ENCODE results near the gene SLC45A2.

GRCh38 chr5:33928283-33928682, 56.2 kb downstream of the SLC45A2 start:
- no peak for TF ChIP-seq CTCF (IDR thresholded peaks at IDR 0.05)
- no peak for TF ChIP-seq POLR2A (IDR thresholded peaks at IDR 0.05)

Measured in testis (tissue), 2 donors.